TTC549 (cell line): ENCODE data around the gene ARRDC2.

ENCODE experiments used
- FAIRE-seq: peaks from 2 replicates; lab custom pipeline; 2012; peaks lifted over from hg19 to GRCh38; lab: Jason Lieb, UNC

The ARRDC2 gene

GRCh38 chr19:18058208-18059009, 50.4 kb downstream of the ARRDC2 start:
- no peak for FAIRE-seq

- FAIRE-seq, result no peak
Observed at GRCh38 chr19:18059297-18059696, 51.3 kb downstream of the ARRDC2 start.

- FAIRE-seq, result no peak
Observed at GRCh38 chr19:18059902-18060301, 51.9 kb downstream of the ARRDC2 start.

GRCh38 chr19:18060472-18060871, 52.5 kb downstream of the ARRDC2 start:
- FAIRE-seq, result no peak

GRCh38 chr19:18062028-18062427, 54.1 kb downstream of the ARRDC2 start:
- no peak for FAIRE-seq

GRCh38 chr19:18063463-18063862, 55.5 kb downstream of the ARRDC2 start:
- FAIRE-seq, result no peak
